CD4-positive, alpha-beta T cell treated with Interleukin-15 for 1 hour (primary cell): Measurements from ENCODE around the gene TSPEAR.
"Not testable (repeated sequence)": the region's sequence is repeated elsewhere in the genome, so short reads cannot be mapped to it uniquely, and the experiment has no call there.

ENCODE experiments used
- DNase-seq: peaks from one replicate; pipeline ENCODE4 v3.0.0-alpha.2; 2020

TSPEAR gene

GRCh38 chr21:44700101-44701022 is 11.0 kb downstream of the TSPEAR start:
- DNase-seq = no peak

- DNase-seq = no peak
Observed at GRCh38 chr21:44699502-44700001, 11.8 kb downstream of the TSPEAR start.

GRCh38 chr21:44697811-44698734 is 13.3 kb downstream of the TSPEAR start:
- no peak for DNase-seq

GRCh38 chr21:44697172-44697810 is 14.1 kb downstream of the TSPEAR start, which contains the start of gene KRTAP10-12:
KRTAP10-12 (plus strand) TSS chr21:44697172; CDS start chr21:44697202, 30 bp downstream.
- DNase-seq = not testable (repeated sequence)

GRCh38 chr21:44696572-44696971 is 14.8 kb downstream of the TSPEAR start:
- DNase-seq = no peak

- no peak for DNase-seq
Observed at GRCh38 chr21:44695641-44696040, 15.7 kb downstream of the TSPEAR start.

GRCh38 chr21:44695184-44695583 is 16.2 kb downstream of the TSPEAR start:
- DNase-seq = no peak

GRCh38 chr21:44694776-44695175 is 16.6 kb downstream of the TSPEAR start:
- DNase-seq = no peak

GRCh38 chr21:44692798-44693512 is 18.4 kb downstream of the TSPEAR start:
- DNase-seq = no peak

GRCh38 chr21:44691686-44692085 is 19.7 kb downstream of the TSPEAR start:
- no peak for DNase-seq

- DNase-seq = not testable (repeated sequence)
Observed at GRCh38 chr21:44689740-44690139, 21.6 kb downstream of the TSPEAR start.

GRCh38 chr21:44687671-44688070 is 23.7 kb downstream of the TSPEAR start:
- DNase-seq = no peak

- DNase-seq = no peak
Observed at GRCh38 chr21:44686843-44687561, 24.4 kb downstream of the TSPEAR start.

- no peak for DNase-seq
Observed at GRCh38 chr21:44686000-44686781, 25.2 kb downstream of the TSPEAR start.

- not testable (repeated sequence) for DNase-seq
Observed at GRCh38 chr21:44685050-44685449, 26.3 kb downstream of the TSPEAR start.

GRCh38 chr21:44684483-44684882 is 26.9 kb downstream of the TSPEAR start:
- DNase-seq = no peak

GRCh38 chr21:44684077-44684476 is 27.3 kb downstream of the TSPEAR start:
- DNase-seq = no peak

GRCh38 chr21:44682580-44683151 is 28.7 kb downstream of the TSPEAR start:
- DNase-seq = no peak

GRCh38 chr21:44681861-44682579 is 29.4 kb downstream of the TSPEAR start, which contains the start of gene KRTAP12-1:
KRTAP12-1 (minus strand) TSS chr21:44682163; CDS start chr21:44682123, 40 bp downstream.
- DNase-seq = no peak
